ENCODE results near the gene RAD51AP1.
"Not testable (repeated sequence)": the region's sequence is repeated elsewhere in the genome, so short reads cannot be mapped to it uniquely, and the experiment has no call there.

RAD51AP1 gene

GRCh38 chr12:4538207-4539160, at the start of gene RAD51AP1:
Gene RAD51AP1 (plus strand): TSS chr12:4538890. CDS start chr12:4538940, 50 bp downstream.
- peak; percentile 94 for DNase-seq (ENCODE audit: low read depth)

GRCh38 chr12:4489556-4489955, 49.1 kb upstream of the RAD51AP1 start:
- DNase-seq (ENCODE audit: low read depth) = no peak

- DNase-seq (ENCODE audit: low read depth) = no peak
These were observed 47.7 kb upstream of the RAD51AP1 start for GRCh38 chr12:4490973-4491372.

GRCh38 chr12:4496145-4496838, 42.4 kb upstream of the RAD51AP1 start:
- no peak for DNase-seq (ENCODE audit: low read depth)

- DNase-seq (ENCODE audit: low read depth) = no peak
These were observed 39.5 kb upstream of the RAD51AP1 start for GRCh38 chr12:4499186-4499585.

GRCh38 chr12:4505376-4505986, 33.2 kb upstream of the RAD51AP1 start:
- DNase-seq (ENCODE audit: low read depth) = no peak

GRCh38 chr12:4506430-4506829, 32.3 kb upstream of the RAD51AP1 start:
- no peak for DNase-seq (ENCODE audit: low read depth)

GRCh38 chr12:4506870-4507269, 31.8 kb upstream of the RAD51AP1 start:
- DNase-seq (ENCODE audit: low read depth) = no peak

- DNase-seq (ENCODE audit: low read depth) = not testable (repeated sequence)
These were observed 30.2 kb upstream of the RAD51AP1 start for GRCh38 chr12:4508503-4508902.

GRCh38 chr12:4509269-4509668, 29.4 kb upstream of the RAD51AP1 start:
- not testable (repeated sequence) for DNase-seq (ENCODE audit: low read depth)

- DNase-seq (ENCODE audit: low read depth) = no peak
These were observed 20.5 kb upstream of the RAD51AP1 start for GRCh38 chr12:4518106-4518728.

GRCh38 chr12:4523443-4523842, 15.2 kb upstream of the RAD51AP1 start:
- DNase-seq (ENCODE audit: low read depth) = not testable (repeated sequence)

GRCh38 chr12:4526923-4527546, 11.7 kb upstream of the RAD51AP1 start:
- DNase-seq (ENCODE audit: low read depth) = no peak

GRCh38 chr12:4530160-4530559, 8.5 kb upstream of the RAD51AP1 start:
- DNase-seq (ENCODE audit: low read depth) = no peak

- DNase-seq (ENCODE audit: low read depth) = no peak
These were observed 7.6 kb upstream of the RAD51AP1 start for GRCh38 chr12:4530982-4531586.

GRCh38 chr12:4535092-4535491, 3.6 kb upstream of the RAD51AP1 start:
- no peak for DNase-seq (ENCODE audit: low read depth)

- no peak for DNase-seq (ENCODE audit: low read depth)
These were observed 2.8 kb upstream of the RAD51AP1 start for GRCh38 chr12:4535871-4536270.

- no peak for DNase-seq (ENCODE audit: low read depth)
These were observed 629 bp downstream of the RAD51AP1 start for GRCh38 chr12:4539167-4539870.

- no peak for DNase-seq (ENCODE audit: low read depth)
These were observed 1.5 kb downstream of the RAD51AP1 start for GRCh38 chr12:4540170-4540569.

GRCh38 chr12:4540638-4541037, 1.9 kb downstream of the RAD51AP1 start:
- DNase-seq (ENCODE audit: low read depth) = no peak

- DNase-seq (ENCODE audit: low read depth) = no peak
These were observed 6.5 kb downstream of the RAD51AP1 start for GRCh38 chr12:4545195-4545594.

All from activated T-cell treated with anti-CD3 and anti-CD28 coated beads for 1 hour (primary cell).